ENCODE measurements around the gene DMRT1. TPM values are rescaled to one million over a fixed set of nuclear protein-coding genes. Genes with fewer than 3 reads are reported as not detected.

The DMRT1 gene
- total and polyA plus RNA-seq, 5 experiments from 2014 or later, result not detected

GRCh38 chr9:942805-943580, 101.5 kb downstream of the DMRT1 start:
- POLR2A ChIA-PET, result no interaction called here
- Mint-ChIP-seq H3K4me3 (no peak overlapping the region), H3K9me3 (peaks cover 5 to 19% (median 12%) of the 10 kb centered on the region in 9 donors), H3K36me3 (peaks cover 0 to 11% (median 0%) of the 10 kb centered on the region in 3 donors), H3K27ac (no peak overlapping the region), H3K27me3 (peaks cover 21 to 58% (median 36%) of the 10 kb centered on the region in 5 donors), H3K4me1 (no peaks in the 10 kb centered on the region)
- DNase-seq (no peak), ATAC-seq (no peak)

DNA sequence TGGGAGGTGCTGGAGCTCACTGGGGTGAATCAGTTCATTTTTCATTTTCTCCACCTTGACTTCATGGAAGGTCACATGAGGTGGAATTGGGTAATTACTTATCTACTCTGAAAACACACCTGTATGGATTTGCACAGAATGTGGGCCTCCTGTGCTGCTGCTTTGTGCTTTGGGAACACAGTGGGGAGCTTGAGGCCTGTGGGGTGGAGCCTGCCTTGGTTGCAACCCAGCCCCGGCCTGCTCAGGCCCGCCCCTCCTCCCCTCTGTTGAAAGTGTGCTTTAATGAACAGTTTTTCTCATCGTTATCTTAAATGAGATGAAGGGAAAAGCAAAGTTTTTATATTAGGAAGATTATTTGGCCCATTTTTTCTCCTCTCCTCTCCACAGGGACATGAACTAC, 106.5 kb downstream of the DMRT1 start:
- Mint-ChIP-seq H3K36me3 (no peaks in the 10 kb centered on the region), H3K27me3 (peaks cover 21 to 53% (median 32%) of the 10 kb centered on the region in 5 donors), H3K9me3 (no peaks in the 10 kb centered on the region), H3K4me3 (no peak overlapping the region), H3K27ac (no peak overlapping the region), H3K4me1 (no peaks in the 10 kb centered on the region)
- POLR2A ChIA-PET, result no interaction called here
- DNase-seq (no peak), ATAC-seq (no peak)

DNA sequence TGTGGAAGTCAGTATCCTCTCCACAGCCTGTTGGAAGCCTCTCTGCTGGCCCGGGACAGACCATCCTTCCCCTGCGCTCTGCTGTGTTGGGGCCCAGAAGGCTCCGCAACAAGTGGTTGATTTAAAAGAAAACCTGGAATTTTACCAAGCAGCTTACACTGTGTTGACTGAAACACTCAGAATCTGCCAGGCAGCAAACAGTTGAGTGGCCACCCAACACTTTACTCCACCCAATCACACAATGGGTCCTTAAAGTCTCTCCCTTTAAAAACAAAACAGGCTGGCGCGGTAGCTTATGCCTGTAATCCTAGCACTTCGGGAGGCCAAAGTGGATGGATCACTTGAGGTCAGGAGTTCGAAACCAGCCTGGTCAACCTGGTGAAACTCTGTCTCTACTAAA, 107.0 kb downstream of the DMRT1 start:
- POLR2A ChIA-PET, result no interaction called here
- H3K9me3 Mint-ChIP-seq, result no peaks in the 10 kb centered on the region
- no peak for ATAC-seq
- H3K27me3 Mint-ChIP-seq, result peaks cover 21 to 48% (median 29%) of the 10 kb centered on the region in 5 donors
- no peak for DNase-seq
- H3K27ac Mint-ChIP-seq, result no peak overlapping the region
- H3K4me3 Mint-ChIP-seq, result no peak overlapping the region
- no peaks in the 10 kb centered on the region for H3K4me1 Mint-ChIP-seq
- H3K36me3 Mint-ChIP-seq, result no peaks in the 10 kb centered on the region

DNA sequence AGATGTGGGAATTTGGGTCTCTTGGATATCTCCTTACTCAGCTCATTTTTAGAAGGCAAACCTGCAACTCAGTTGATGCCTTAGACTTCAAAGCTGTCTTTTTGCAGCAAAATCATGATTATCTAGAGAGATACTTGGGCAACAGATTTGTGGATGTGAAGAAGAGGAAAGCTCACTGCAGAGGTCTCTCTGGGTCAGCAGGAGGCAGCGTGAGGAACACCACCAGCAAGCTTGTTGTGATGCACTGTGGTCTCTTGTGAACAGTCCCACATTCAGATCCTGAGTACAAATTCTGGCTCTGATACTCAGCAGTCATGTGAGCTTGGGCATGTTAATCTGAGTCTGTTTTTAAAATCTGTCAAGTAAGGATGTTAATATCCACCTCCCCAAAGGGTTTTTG, 108.6 kb downstream of the DMRT1 start:
- DNase-seq, result no peak
- Mint-ChIP-seq H3K27me3 (peaks cover 16 to 46% (median 29%) of the 10 kb centered on the region in 5 donors), H3K4me1 (no peaks in the 10 kb centered on the region), H3K4me3 (no peak overlapping the region), H3K36me3 (no peaks in the 10 kb centered on the region), H3K27ac (no peak overlapping the region), H3K9me3 (no peaks in the 10 kb centered on the region)
- ATAC-seq, result no peak
- POLR2A ChIA-PET, result no interaction called here

- POLR2A ChIA-PET, result no interaction called here
- Mint-ChIP-seq H3K4me1 (no peaks in the 10 kb centered on the region), H3K36me3 (no peaks in the 10 kb centered on the region), H3K27me3 (peaks cover 11 to 32% (median 17%) of the 10 kb centered on the region in 5 donors), H3K9me3 (no peaks in the 10 kb centered on the region), H3K4me3 (no peak overlapping the region), H3K27ac (no peak overlapping the region)
- DNase-seq (no peak), ATAC-seq (no peak)
These were observed 111.0 kb downstream of the DMRT1 start for GRCh38 chr9:952546-952945.

DNA sequence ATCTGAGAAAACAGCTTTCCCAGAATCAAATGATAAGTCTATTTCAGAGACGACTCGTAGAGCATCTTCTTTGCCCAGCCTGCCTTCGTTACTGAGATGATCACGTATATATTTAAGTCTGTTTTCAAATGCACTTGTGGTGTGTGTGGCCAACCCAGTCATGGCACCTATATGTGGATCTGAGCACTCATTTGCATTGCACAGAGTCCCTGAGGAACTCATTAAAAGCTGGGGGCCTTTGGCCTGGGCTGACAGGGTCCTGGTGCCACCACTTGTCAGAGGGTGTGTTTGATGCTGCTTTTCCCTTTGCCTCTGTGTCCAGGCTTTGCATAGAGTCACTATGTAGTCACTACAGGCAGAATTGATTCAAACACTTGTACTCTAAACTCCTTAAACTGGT, 117.6 kb downstream of the DMRT1 start:
- Mint-ChIP-seq H3K4me1 (no peaks in the 10 kb centered on the region), H3K9me3 (no peaks in the 10 kb centered on the region), H3K36me3 (no peaks in the 10 kb centered on the region), H3K27me3 (peaks cover 19 to 46% (median 37%) of the 10 kb centered on the region in 5 donors), H3K4me3 (no peak overlapping the region), H3K27ac (no peak overlapping the region)
- POLR2A ChIA-PET, result no interaction called here
- DNase-seq, result no peak
- no peak for ATAC-seq

GRCh38 chr9:959914-960313, 118.4 kb downstream of the DMRT1 start:
- Mint-ChIP-seq H3K36me3 (no peaks in the 10 kb centered on the region), H3K27me3 (peaks cover 19 to 54% (median 41%) of the 10 kb centered on the region in 5 donors), H3K27ac (no peak overlapping the region), H3K9me3 (no peaks in the 10 kb centered on the region), H3K4me3 (no peak overlapping the region), H3K4me1 (no peaks in the 10 kb centered on the region)
- POLR2A ChIA-PET, result no interaction called here
- DNase-seq (no peak), ATAC-seq (no peak)

DNA sequence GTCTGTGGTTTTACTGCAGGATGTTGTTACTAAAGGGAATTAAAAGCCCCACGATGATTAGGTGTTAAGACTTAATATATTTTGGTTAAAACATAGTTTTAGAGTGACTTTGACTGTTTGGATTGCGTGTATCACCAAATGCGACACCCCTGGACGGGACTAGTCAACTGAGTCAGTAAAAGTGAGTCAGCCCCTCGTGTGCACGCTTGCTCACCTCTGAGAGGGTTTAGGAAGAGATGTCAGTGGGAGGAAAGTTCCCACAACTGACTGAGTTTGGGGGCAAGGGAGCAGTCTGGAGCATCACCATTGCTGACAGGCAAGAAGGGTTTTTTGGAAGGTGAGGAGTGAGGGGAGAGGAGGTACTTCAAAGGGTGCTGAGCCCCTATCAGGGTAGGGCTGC, 120.5 kb downstream of the DMRT1 start:
- Mint-ChIP-seq H3K4me1 (no peaks in the 10 kb centered on the region), H3K27me3 (peaks cover 31 to 72% (median 57%) of the 10 kb centered on the region in 5 donors), H3K4me3 (no peak overlapping the region), H3K36me3 (no peaks in the 10 kb centered on the region), H3K27ac (no peak overlapping the region), H3K9me3 (no peaks in the 10 kb centered on the region)
- ATAC-seq, result no peak
- POLR2A ChIA-PET, result no interaction called here
- no peak for DNase-seq

DNA sequence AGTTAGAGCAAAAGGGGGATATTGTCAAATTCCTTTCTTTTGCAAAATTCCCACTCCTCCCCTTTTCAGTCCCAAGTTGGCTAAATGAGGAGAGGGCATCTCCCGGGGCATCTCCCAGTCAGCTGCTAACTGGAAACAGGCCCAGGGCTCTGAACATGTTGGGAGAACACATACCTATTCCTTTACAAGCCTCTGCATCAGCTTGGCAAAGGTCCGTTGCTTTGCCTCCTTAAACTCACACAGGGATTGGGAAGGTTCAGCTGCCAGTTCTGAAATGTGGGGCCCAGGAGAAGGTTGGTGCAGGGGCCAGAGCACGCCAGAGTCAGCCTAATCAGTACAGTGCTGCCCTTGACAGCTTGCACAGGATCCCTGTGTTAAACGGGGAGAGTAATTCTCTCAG, 124.0 kb downstream of the DMRT1 start:
- Mint-ChIP-seq H3K36me3 (peaks cover 0 to 7% (median 2%) of the 10 kb centered on the region in 3 donors), H3K4me3 (no peak overlapping the region), H3K27ac (no peak overlapping the region), H3K4me1 (peaks cover 4 to 23% (median 10%) of the 10 kb centered on the region in 4 donors), H3K9me3 (peaks cover 0 to 16% (median 3%) of the 10 kb centered on the region in 9 donors), H3K27me3 (peaks cover 46 to 91% (median 74%) of the 10 kb centered on the region in 5 donors)
- ATAC-seq (no peak), DNase-seq (no peak)
- POLR2A ChIA-PET, result no interaction called here

- Mint-ChIP-seq H3K9me3 (peaks cover 0 to 16% (median 3%) of the 10 kb centered on the region in 9 donors), H3K27me3 (peaks cover 32 to 81% (median 70%) of the 10 kb centered on the region in 5 donors), H3K36me3 (peaks cover 0 to 7% (median 2%) of the 10 kb centered on the region in 3 donors), H3K4me1 (peaks cover 4 to 24% (median 11%) of the 10 kb centered on the region in 4 donors), H3K27ac (no peak overlapping the region), H3K4me3 (no peak overlapping the region)
- POLR2A ChIA-PET, result no interaction called here
- no peak for ATAC-seq
- no peak for DNase-seq
These were observed 125.4 kb downstream of the DMRT1 start for GRCh38 chr9:966870-967269.

GRCh38 chr9:967436-967835, 125.9 kb downstream of the DMRT1 start:
- Mint-ChIP-seq H3K4me1 (peaks cover 4 to 29% (median 15%) of the 10 kb centered on the region in 4 donors), H3K27me3 (peaks cover 28 to 75% (median 70%) of the 10 kb centered on the region in 5 donors), H3K9me3 (peaks cover 0 to 16% (median 3%) of the 10 kb centered on the region in 9 donors), H3K4me3 (no peak overlapping the region), H3K27ac (no peak overlapping the region), H3K36me3 (peaks cover 0 to 7% (median 2%) of the 10 kb centered on the region in 3 donors)
- no peak for DNase-seq
- no peak for ATAC-seq
- POLR2A ChIA-PET, result no interaction called here

- Mint-ChIP-seq H3K4me1 (peaks cover 4 to 35% (median 15%) of the 10 kb centered on the region in 4 donors), H3K27me3 (peaks cover 30 to 74% (median 64%) of the 10 kb centered on the region in 5 donors), H3K27ac (no peak overlapping the region), H3K9me3 (peaks cover 0 to 16% (median 3%) of the 10 kb centered on the region in 9 donors), H3K4me3 (no peak overlapping the region), H3K36me3 (peaks cover 0 to 7% (median 3%) of the 10 kb centered on the region in 3 donors)
- ATAC-seq (no peak), DNase-seq (no peak)
- POLR2A ChIA-PET, result no interaction called here
These were observed 126.6 kb downstream of the DMRT1 start for GRCh38 chr9:967903-968641.

Measured in naive thymus-derived CD8-positive, alpha-beta T cell (primary cell).